Stimulated activated CD8-positive, alpha-beta memory T cell treated with anti-CD3 and anti-CD28 coated beads, Interleukin-7, amount 100 ng/mL, for 48 hours (primary cell): ENCODE data around the gene UNC13C.

ENCODE experiments used
- DNase-seq, 2 donors: peaks; one replicate each; pipeline ENCODE4 v3.0.0-alpha.2; 2020; ENCODE audit warnings: low read depth in 1 of 2; ENCODE audit errors: extremely low read depth in 1 of 2

Gene UNC13C

DNA sequence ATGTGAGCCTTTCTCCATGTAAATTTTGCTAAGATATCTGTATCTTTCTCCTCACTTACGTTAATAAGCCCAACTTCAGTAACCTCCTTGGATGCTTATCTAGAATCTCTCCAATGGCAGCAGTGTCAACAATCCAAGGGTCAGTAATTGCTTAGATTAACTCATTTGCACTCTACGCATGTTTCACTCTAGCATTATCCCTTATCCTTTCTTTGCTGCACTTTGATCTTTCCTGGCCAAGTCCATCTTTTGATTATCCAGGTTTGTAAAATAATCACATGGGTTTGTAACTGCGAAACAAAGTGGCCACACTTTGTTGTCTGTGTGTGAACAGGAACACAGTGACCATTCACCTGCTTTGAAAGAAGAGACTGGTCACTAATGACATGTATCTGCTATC, 640.9 kb downstream of the UNC13C start:
- DNase-seq, result no peak

GRCh38 chr15:54620916-54621315, 642.7 kb downstream of the UNC13C start:
- no peak for DNase-seq

DNA sequence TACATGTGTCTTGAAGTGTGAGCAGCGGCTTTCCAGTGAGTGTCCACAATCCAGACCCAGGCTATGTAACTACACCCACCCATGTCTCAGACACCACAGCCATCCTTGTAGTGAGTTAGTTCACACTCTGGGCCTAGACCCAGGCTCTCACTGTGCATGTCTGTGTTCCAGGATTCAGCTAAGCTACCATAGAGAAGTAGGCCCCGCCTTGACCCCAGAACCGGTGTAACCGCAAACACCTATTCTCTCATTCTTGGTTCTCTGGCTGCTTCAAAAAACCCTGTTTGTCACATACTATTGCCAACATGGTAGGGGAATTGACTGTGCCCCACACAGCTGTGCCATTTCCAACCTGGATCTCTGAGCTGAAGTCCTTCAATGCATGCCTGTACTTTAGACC, 657.9 kb downstream of the UNC13C start:
- no peak for DNase-seq

- no peak for DNase-seq
These were observed 660.4 kb downstream of the UNC13C start for GRCh38 chr15:54638666-54639065.

- DNase-seq, result no peak
These were observed 662.6 kb downstream of the UNC13C start for GRCh38 chr15:54640873-54641272.

GRCh38 chr15:54644796-54645195, 666.6 kb downstream of the UNC13C start:
- no peak for DNase-seq

GRCh38 chr15:54659646-54660045, 681.4 kb downstream of the UNC13C start:
- no peak for DNase-seq

GRCh38 chr15:54660356-54660755, 682.1 kb downstream of the UNC13C start:
- DNase-seq, result no peak

GRCh38 chr15:54675241-54675640, 697.0 kb downstream of the UNC13C start:
- DNase-seq, result no peak

GRCh38 chr15:54681584-54681983, 703.3 kb downstream of the UNC13C start:
- DNase-seq, result no peak
